HG03439 (cell line): Measurements from ENCODE around the gene ACE2.

ENCODE experiments used
- ATAC-seq: cut with Tn5 transposase; IDR thresholded peaks from one replicate; pipeline ENCODE4 v1.9.1; 2021; ENCODE audit warnings: mild to moderate bottlenecking, moderate library complexity; ENCODE audit not compliant: unreplicated experiment

ACE2 gene

GRCh38 chrX:15579778-15580747 lies 20.7 kb downstream of the ACE2 start:
- ATAC-seq: no peak

DNA sequence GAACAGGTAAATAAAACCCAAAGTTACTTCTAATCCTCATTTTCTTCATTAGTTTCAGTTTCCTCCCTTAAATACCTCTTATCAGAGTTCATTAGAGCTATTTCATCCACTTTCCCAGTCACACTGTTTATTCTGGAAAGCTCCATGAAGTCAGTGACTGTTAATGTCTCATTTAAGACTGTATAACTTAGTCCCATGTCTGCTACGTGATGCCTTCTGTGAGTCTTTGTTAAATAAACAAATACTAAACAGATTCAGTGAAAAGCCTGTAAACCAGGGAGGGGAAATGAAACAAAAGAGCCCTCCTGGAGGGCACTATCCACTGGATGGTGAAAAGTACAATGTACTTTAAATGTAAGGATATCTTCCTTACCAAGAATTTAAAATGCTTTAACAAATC lies 24.7 kb downstream of the ACE2 start:
- no peak for ATAC-seq

- no peak for ATAC-seq
Observed at GRCh38 chrX:15574017-15574416, 26.7 kb downstream of the ACE2 start.

GRCh38 chrX:15570145-15570544 lies 30.6 kb downstream of the ACE2 start:
- no peak for ATAC-seq

- no peak for ATAC-seq
Observed at GRCh38 chrX:15567886-15568616, 32.7 kb downstream of the ACE2 start.

DNA sequence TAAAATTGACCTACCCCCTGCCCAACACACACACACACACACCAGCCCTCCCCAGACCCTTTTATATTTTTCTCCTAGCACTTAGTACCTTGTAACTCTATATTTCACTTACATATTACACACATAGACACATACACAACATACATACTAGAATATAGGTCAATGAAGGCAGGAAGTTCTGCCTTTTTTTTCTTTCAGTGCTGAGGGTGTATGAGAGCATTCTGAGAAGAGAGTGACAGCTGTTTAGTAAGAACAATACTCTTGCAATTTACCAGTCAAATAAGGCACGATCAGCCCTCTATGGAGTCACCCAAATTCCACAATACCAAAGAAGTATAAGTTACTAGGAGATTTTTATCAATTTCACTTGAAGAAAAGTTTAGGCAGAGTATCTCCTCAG lies 33.5 kb downstream of the ACE2 start:
- no peak for ATAC-seq

DNA sequence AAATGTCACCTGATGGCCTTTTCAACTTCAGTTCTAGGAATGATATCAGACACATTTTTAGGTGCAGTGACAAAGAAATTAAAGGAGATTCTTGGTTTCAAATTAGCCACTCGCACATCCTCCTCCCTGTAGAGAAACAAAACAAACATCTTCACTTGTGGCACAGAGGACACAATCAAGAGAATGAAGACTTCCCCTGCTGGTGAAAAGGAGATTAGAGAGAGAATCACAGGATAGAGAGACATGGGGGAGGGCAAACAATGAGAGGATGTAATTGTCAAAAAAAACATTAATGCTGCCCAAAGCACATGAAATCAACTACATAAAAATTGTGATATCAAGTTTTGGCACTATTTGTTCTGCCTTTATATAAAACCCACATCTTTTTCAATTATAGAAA lies 34.5 kb downstream of the ACE2 start:
- no peak for ATAC-seq

GRCh38 chrX:15564981-15565579 lies 35.7 kb downstream of the ACE2 start:
- ATAC-seq: peak; percentile 76

GRCh38 chrX:15563056-15563455 lies 37.7 kb downstream of the ACE2 start:
- no peak for ATAC-seq

DNA sequence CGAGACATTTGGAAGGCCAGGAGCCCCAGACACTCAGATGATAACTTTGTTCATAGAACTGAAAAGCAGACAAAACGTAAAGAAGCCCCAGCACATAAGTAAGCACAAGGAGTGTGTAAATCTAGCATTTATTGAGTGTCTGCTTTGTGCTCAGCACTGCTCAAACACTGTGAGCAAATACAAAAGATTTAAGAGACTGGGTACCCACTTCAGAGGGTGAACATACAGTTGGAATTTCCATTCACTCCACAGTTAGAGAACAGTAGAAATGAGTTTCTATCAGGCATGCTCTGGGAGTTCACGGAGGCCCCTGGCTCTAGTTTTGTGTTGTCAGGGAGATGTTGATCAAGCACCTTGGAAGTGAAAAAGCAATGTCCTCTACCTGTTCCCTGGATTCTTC lies 39.8 kb downstream of the ACE2 start:
- no peak for ATAC-seq

GRCh38 chrX:15559227-15559626 lies 41.5 kb downstream of the ACE2 start:
- no peak for ATAC-seq

- no peak for ATAC-seq
Observed at GRCh38 chrX:15549189-15550012, 51.4 kb downstream of the ACE2 start.

GRCh38 chrX:15547356-15547755 lies 53.4 kb downstream of the ACE2 start:
- no peak for ATAC-seq

- no peak for ATAC-seq
Observed at GRCh38 chrX:15546745-15547144, 54.0 kb downstream of the ACE2 start.

- no peak for ATAC-seq
Observed at GRCh38 chrX:15530318-15530717, 70.4 kb downstream of the ACE2 start.

GRCh38 chrX:15529165-15529564 lies 71.6 kb downstream of the ACE2 start:
- ATAC-seq: no peak

- ATAC-seq: no peak
Observed at GRCh38 chrX:15525664-15526416, 74.9 kb downstream of the ACE2 start.

DNA sequence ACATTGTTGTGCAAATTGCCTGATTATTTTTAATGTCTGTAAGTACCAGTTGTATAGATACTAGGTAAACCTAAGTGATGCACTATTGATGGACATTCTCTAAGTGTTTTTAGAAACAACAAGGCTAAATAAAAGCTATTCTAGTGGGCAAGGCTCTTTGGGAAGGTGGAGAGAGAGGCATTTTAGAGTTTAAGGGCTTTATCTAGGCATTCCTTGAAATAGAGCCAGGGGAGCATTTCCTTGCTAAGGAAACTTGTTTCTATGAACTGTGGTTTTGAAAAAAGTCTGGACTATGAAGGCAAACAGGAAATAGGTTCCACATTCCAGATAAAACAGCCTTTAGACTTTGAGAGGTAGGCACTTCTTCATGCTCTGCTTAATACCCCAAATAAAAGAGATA lies 76.3 kb downstream of the ACE2 start:
- ATAC-seq: no peak

GRCh38 chrX:15523088-15523487 lies 77.7 kb downstream of the ACE2 start:
- ATAC-seq: no peak

DNA sequence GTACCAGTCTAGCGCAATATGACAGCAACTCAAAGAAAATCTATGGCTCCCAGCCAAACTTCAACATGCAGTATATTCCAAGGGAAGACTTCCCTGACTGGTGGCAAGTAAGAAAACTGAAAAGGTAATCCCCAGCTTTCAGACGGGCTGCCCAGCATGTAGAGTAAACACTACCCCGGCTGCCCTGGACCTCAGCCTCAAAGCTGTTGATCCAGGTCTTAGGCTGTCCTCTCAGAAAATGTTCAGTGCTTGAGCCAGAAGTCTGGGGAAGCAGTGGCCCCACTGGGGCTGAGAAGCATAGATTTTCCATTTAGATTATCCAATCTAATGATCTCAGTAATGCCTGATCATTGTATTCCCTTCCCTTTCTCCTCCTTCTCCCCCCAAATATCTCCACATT lies 78.3 kb downstream of the ACE2 start:
- no peak for ATAC-seq
